ENCODE results near the gene TMEM141. TPM values are rescaled to one million over a fixed set of nuclear protein-coding genes. Genes with fewer than 3 reads are reported as not detected.

TMEM141 gene
- total and polyA plus RNA-seq, 2 donors from 2014 or later, result 96.5 to 403 TPM

- H3K4me3 ChIP-seq (ENCODE audit: low read length in 3 of 3), result no peak overlapping the region
- no peaks in the 10 kb centered on the region for H3K27me3 ChIP-seq (ENCODE audit: control insufficient read depth, insufficient read depth, low read length)
- H3K9ac ChIP-seq (ENCODE audit: low read length in 3 of 3), result no peak overlapping the region
- no peak for TF ChIP-seq CTCF (IDR thresholded peaks at IDR 0.05; ENCODE audit: borderline replicate concordance, extremely low read depth, insufficient read depth)
- H3K9me3 ChIP-seq (ENCODE audit: control insufficient read depth in 2 of 3, insufficient read depth in 1 of 3, low read length in 3 of 3), result peaks cover 0 to 16% (median 0%) of the 10 kb centered on the region in 3 donors
- no peak for FAIRE-seq
- no peaks in the 10 kb centered on the region for H3K4me1 ChIP-seq (ENCODE audit: control insufficient read depth in 2 of 3, insufficient read depth in 2 of 3, low read depth in 1 of 3, low read length in 3 of 3)
- DNase-seq, result no peak
- intact Hi-C loops (cut with DNase I), result no loop called here
- no peak overlapping the region for H3K27ac ChIP-seq (ENCODE audit: low read depth in 2 of 2, low read length in 2 of 2)
- H3K36me3 ChIP-seq (ENCODE audit: control insufficient read depth in 2 of 3, insufficient read depth in 3 of 3, low read length in 3 of 3), result no peaks in the 10 kb centered on the region
These were observed 35.1 kb upstream of the TMEM141 start for GRCh38 chr9:136756134-136756438.

GRCh38 chr9:136756836-136757235 lies 34.3 kb upstream of the TMEM141 start:
- FAIRE-seq, result no peak
- peak in 1 of 5 donors; percentile 16 for DNase-seq
- Histone ChIP-seq H3K9me3 (ENCODE audit: control insufficient read depth in 2 of 3, insufficient read depth in 1 of 3, low read length in 3 of 3) (peaks cover 0 to 8% (median 0%) of the 10 kb centered on the region in 3 donors), H3K9ac (ENCODE audit: low read length in 3 of 3) (no peak overlapping the region), H3K27me3 (ENCODE audit: control insufficient read depth, insufficient read depth, low read length) (no peaks in the 10 kb centered on the region), H3K4me3 (ENCODE audit: low read length in 3 of 3) (no peak overlapping the region), H3K4me1 (ENCODE audit: control insufficient read depth in 2 of 3, insufficient read depth in 2 of 3, low read depth in 1 of 3, low read length in 3 of 3) (no peaks in the 10 kb centered on the region), H3K27ac (ENCODE audit: low read depth in 2 of 2, low read length in 2 of 2) (no peak overlapping the region), H3K36me3 (ENCODE audit: control insufficient read depth in 2 of 3, insufficient read depth in 3 of 3, low read length in 3 of 3) (no peaks in the 10 kb centered on the region)
- intact Hi-C loops (cut with DNase I), result no loop called here
- no peak for TF ChIP-seq CTCF (IDR thresholded peaks at IDR 0.05; ENCODE audit: borderline replicate concordance, extremely low read depth, insufficient read depth)

- Histone ChIP-seq H3K27me3 (ENCODE audit: control insufficient read depth, insufficient read depth, low read length) (no peaks in the 10 kb centered on the region), H3K9me3 (ENCODE audit: control insufficient read depth in 2 of 3, insufficient read depth in 1 of 3, low read length in 3 of 3) (peaks cover 0 to 5% (median 0%) of the 10 kb centered on the region in 3 donors), H3K4me3 (ENCODE audit: low read length in 3 of 3) (no peak overlapping the region), H3K27ac (ENCODE audit: low read depth in 2 of 2, low read length in 2 of 2) (no peak overlapping the region), H3K36me3 (ENCODE audit: control insufficient read depth in 2 of 3, insufficient read depth in 3 of 3, low read length in 3 of 3) (no peaks in the 10 kb centered on the region), H3K4me1 (ENCODE audit: control insufficient read depth in 2 of 3, insufficient read depth in 2 of 3, low read depth in 1 of 3, low read length in 3 of 3) (no peaks in the 10 kb centered on the region), H3K9ac (ENCODE audit: low read length in 3 of 3) (no peak overlapping the region)
- no peak for TF ChIP-seq CTCF (IDR thresholded peaks at IDR 0.05; ENCODE audit: borderline replicate concordance, extremely low read depth, insufficient read depth)
- intact Hi-C loops (cut with DNase I), result no loop called here
- DNase-seq (peak in 2 of 5 donors; percentile 49 to 66), FAIRE-seq (no peak)
These were observed 33.8 kb upstream of the TMEM141 start for GRCh38 chr9:136757328-136757727.

GRCh38 chr9:136757751-136758140 lies 33.4 kb upstream of the TMEM141 start:
- FAIRE-seq (no peak), DNase-seq (peak in 1 of 5 donors; percentile 16)
- intact Hi-C loops (cut with DNase I), result no loop called here
- Histone ChIP-seq H3K27me3 (ENCODE audit: control insufficient read depth, insufficient read depth, low read length) (no peaks in the 10 kb centered on the region), H3K36me3 (ENCODE audit: control insufficient read depth in 2 of 3, insufficient read depth in 3 of 3, low read length in 3 of 3) (no peaks in the 10 kb centered on the region), H3K27ac (ENCODE audit: low read depth in 2 of 2, low read length in 2 of 2) (no peak overlapping the region), H3K9ac (ENCODE audit: low read length in 3 of 3) (no peak overlapping the region), H3K4me3 (ENCODE audit: low read length in 3 of 3) (no peak overlapping the region), H3K4me1 (ENCODE audit: control insufficient read depth in 2 of 3, insufficient read depth in 2 of 3, low read depth in 1 of 3, low read length in 3 of 3) (no peaks in the 10 kb centered on the region), H3K9me3 (ENCODE audit: control insufficient read depth in 2 of 3, insufficient read depth in 1 of 3, low read length in 3 of 3) (peaks cover 0 to 5% (median 0%) of the 10 kb centered on the region in 3 donors)
- no peak for TF ChIP-seq CTCF (IDR thresholded peaks at IDR 0.05; ENCODE audit: borderline replicate concordance, extremely low read depth, insufficient read depth)
